GM12892 (cell line): ENCODE data around the gene SLC5A5.

ENCODE experiments used
- POLR2A ChIP-seq: IDR thresholded peaks from 2 replicates; pipeline ENCODE4 v1.6.1; 2011; ENCODE audit warnings: low read depth, low read length, control low read depth
- POLR2AphosphoS5 ChIP-seq: IDR thresholded peaks from 2 replicates; pipeline ENCODE4 v1.6.1; 2011; ENCODE audit warnings: low read depth, low read length, control low read depth
- TAF1 ChIP-seq: IDR thresholded peaks from 2 replicates; pipeline ENCODE4 v1.6.1; 2011; ENCODE audit warnings: low read depth, mild to moderate bottlenecking, control low read depth, low read length, borderline replicate concordance

DNA sequence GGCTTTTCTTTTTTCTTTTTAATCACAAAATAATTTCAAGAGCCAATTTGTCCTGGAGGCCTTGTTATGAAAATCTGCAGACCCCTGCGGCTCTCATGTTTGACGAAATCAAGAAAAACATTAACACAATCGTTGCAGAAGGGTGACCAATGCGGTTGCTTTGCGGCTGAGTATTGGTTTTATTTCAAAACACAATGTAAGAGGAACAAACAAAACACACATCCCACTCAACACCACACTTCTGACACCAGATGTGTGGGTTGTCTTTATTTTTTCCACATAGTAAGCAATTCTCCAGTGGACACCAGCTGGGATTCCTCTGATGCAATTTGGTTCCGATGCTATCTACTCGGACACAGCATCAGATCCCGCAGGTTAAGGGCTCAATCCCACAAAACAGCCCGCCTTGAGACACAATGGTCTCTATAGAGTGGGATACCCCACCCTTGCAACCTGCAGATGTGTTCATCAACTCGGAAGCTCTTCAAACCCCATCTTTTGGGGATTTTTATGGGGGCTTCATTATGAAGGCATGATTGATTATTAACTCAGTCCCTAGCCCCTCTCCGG lies 39.1 kb downstream of the SLC5A5 start:
- no peak for TF ChIP-seq TAF1
- TF ChIP-seq POLR2AphosphoS5: no peak
- TF ChIP-seq POLR2A: no peak
